GM23248 (cell line): ENCODE results near the gene BTN3A1.

ENCODE experiments used
- EZH2 ChIP-seq: fragments of 200-600 bp; sonication (generic); IDR thresholded peaks from 2 replicates; pipeline ENCODE4 v1.6.1; 2018; ENCODE audit warnings: antibody characterized with exemption, mild to moderate bottlenecking; ENCODE audit not compliant: insufficient read depth, poor library complexity, severe bottlenecking
- EZH2phosphoT487 ChIP-seq: fragments of 200-600 bp; sonication (generic); IDR thresholded peaks from 2 replicates; pipeline ENCODE4 v1.6.1; 2018; ENCODE audit warnings: antibody characterized with exemption, moderate library complexity, mild to moderate bottlenecking, low read depth; ENCODE audit not compliant: insufficient read depth

GRCh38 chr6:26388441-26388840 is 13.6 kb upstream of the BTN3A1 start:
- TF ChIP-seq EZH2 (no peak), EZH2phosphoT487 (no peak)
